GM12878 (cell line): ENCODE measurements around the gene CSNK1A1. TPM values are rescaled to one million over a fixed set of nuclear protein-coding genes. Genes with fewer than 3 reads are reported as not detected.

ENCODE experiments used
- BHLHE40 ChIP-seq, 2 experiments: fragments of 450-650 bp in 1 of 2; IDR thresholded peaks; 2 replicates each; pipeline ENCODE4 v1.6.1; 2011 to 2017; ENCODE audit warnings: low read depth in 2 of 2, borderline replicate concordance in 1 of 2, improper control_type of control experiment in 1 of 2, low read length in 1 of 2, mild to moderate bottlenecking in 1 of 2
- EGR1 ChIP-seq, 2 experiments: IDR thresholded peaks; 1 replicate in 1 of 2; 2 replicates in 1 of 2; pipeline ENCODE4 v1.6.1; 2011 to 2012; ENCODE audit warnings: low read depth in 2 of 2, low read length in 2 of 2, borderline replicate concordance in 1 of 2, mild to moderate bottlenecking in 1 of 2, moderate library complexity in 1 of 2
- POLR2AphosphoS2 ChIP-seq: IDR thresholded peaks from 2 replicates; pipeline ENCODE4 v1.6.1; 2011; ENCODE audit warnings: low read depth, mild to moderate bottlenecking, low read length, improper control_type of control experiment, moderate library complexity
- TCF3 ChIP-seq: IDR thresholded peaks from 2 replicates; pipeline ENCODE4 v1.6.1; 2012; ENCODE audit warnings: low read depth, mild to moderate bottlenecking, low read length, borderline replicate concordance; ENCODE audit not compliant: insufficient read depth
- ZZZ3 ChIP-seq: IDR thresholded peaks from 2 replicates; pipeline ENCODE4 v1.6.1; 2011; ENCODE audit warnings: low read depth; ENCODE audit not compliant: control insufficient read depth, insufficient read length
- polyA plus RNA-seq, 11 experiments: library from polyadenylated mRNA; depleted of rRNA in 4 of 11; unstranded in 6 of 11; stranded (reverse) in 5 of 11; fragments of >200 nt; fragmentation: Nextera tagmentation in 4 of 11; fragmentation: Illumina TruSeq in 1 of 11; extraction: Ambion mirVana in 4 of 11; extraction: Trizol in 1 of 11; gene quantifications; 1 replicate in 1 of 11; 2 replicates in 10 of 11; pipeline versions ENCODE4 v1.2.1 to v1.2.3, GENCODE V29; 2011 to 2016; ENCODE audit warnings: inconsistent platforms in 2 of 11, missing spikeins in 2 of 11, low read depth in 1 of 11
- total RNA-seq, 4 experiments: library from RNA; depleted of rRNA in 3 of 4; stranded (reverse); fragments of >200 nt in 3 of 4; fragmentation: Illumina TruSeq in 1 of 4; extraction: Trizol in 1 of 4; gene quantifications; 2 replicates each; pipeline versions ENCODE4 v1.2.1 to v1.2.3, GENCODE V29; 2013 to 2021
- TF ChIP-seq, protein P1 (sequence below): fragments of 450-650 bp; IDR thresholded peaks from 2 replicates; pipeline ENCODE4 v1.6.1; 2017; ENCODE audit warnings: mild to moderate bottlenecking, low read depth, inconsistent platforms; ENCODE audit not compliant: poor library complexity, severe bottlenecking
- TF ChIP-seq, protein P2 (sequence below): fragments of 450-650 bp; IDR thresholded peaks from 2 replicates; pipeline ENCODE4 v1.6.1; 2017; ENCODE audit warnings: borderline replicate concordance
- TF ChIP-seq, protein P3 (sequence below): fragments of 450-650 bp; conservative IDR thresholded peaks from 2 replicates; pipeline ENCODE4 v1.6.1; 2017; ENCODE audit warnings: mild to moderate bottlenecking, moderate library complexity
- TF ChIP-seq, protein P4 (sequence below): fragments of 450-650 bp; IDR thresholded peaks from 2 replicates; pipeline ENCODE4 v1.6.1; 2016; ENCODE audit warnings: mild to moderate bottlenecking, moderate library complexity, borderline replicate concordance
- TF ChIP-seq, protein P5 (sequence below): IDR thresholded peaks from 2 replicates; pipeline ENCODE4 v1.6.1; 2012; ENCODE audit warnings: low read length, inconsistent platforms

Gene CSNK1A1
- total and polyA plus RNA-seq, 10 of the 15 experiments (the other 5 are each of a cell fraction or from before 2014, with no cell fraction given) = 53.3 to 155 (median 133) TPM

GRCh38 chr5:149551227-149552037, at the start of gene CSNK1A1 (continued):
- TF ChIP-seq, protein P1, sequence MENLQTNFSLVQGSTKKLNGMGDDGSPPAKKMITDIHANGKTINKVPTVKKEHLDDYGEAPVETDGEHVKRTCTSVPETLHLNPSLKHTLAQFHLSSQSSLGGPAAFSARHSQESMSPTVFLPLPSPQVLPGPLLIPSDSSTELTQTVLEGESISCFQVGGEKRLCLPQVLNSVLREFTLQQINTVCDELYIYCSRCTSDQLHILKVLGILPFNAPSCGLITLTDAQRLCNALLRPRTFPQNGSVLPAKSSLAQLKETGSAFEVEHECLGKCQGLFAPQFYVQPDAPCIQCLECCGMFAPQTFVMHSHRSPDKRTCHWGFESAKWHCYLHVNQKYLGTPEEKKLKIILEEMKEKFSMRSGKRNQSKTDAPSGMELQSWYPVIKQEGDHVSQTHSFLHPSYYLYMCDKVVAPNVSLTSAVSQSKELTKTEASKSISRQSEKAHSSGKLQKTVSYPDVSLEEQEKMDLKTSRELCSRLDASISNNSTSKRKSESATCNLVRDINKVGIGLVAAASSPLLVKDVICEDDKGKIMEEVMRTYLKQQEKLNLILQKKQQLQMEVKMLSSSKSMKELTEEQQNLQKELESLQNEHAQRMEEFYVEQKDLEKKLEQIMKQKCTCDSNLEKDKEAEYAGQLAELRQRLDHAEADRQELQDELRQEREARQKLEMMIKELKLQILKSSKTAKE = peak; percentile 62
- TF ChIP-seq EGR1 (IDR thresholded peaks at IDR 0.05; ENCODE audit: borderline replicate concordance in 1 of 2, low read depth in 2 of 2, low read length in 2 of 2) = peak in 1 of 2 experiments; percentile 83; a peak in 1 of 3 replicates
- peak; percentile 42 to 65; a peak in 3 of 4 replicates for TF ChIP-seq BHLHE40 (IDR thresholded peaks at IDR 0.05; ENCODE audit: borderline replicate concordance in 1 of 2, low read depth in 2 of 2, low read length in 1 of 2)
- TF ChIP-seq, protein P2, sequence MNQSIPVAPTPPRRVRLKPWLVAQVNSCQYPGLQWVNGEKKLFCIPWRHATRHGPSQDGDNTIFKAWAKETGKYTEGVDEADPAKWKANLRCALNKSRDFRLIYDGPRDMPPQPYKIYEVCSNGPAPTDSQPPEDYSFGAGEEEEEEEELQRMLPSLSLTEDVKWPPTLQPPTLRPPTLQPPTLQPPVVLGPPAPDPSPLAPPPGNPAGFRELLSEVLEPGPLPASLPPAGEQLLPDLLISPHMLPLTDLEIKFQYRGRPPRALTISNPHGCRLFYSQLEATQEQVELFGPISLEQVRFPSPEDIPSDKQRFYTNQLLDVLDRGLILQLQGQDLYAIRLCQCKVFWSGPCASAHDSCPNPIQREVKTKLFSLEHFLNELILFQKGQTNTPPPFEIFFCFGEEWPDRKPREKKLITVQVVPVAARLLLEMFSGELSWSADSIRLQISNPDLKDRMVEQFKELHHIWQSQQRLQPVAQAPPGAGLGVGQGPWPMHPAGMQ = no peak
- TF ChIP-seq TCF3 = peak; percentile 90
- TF ChIP-seq, protein P3, sequence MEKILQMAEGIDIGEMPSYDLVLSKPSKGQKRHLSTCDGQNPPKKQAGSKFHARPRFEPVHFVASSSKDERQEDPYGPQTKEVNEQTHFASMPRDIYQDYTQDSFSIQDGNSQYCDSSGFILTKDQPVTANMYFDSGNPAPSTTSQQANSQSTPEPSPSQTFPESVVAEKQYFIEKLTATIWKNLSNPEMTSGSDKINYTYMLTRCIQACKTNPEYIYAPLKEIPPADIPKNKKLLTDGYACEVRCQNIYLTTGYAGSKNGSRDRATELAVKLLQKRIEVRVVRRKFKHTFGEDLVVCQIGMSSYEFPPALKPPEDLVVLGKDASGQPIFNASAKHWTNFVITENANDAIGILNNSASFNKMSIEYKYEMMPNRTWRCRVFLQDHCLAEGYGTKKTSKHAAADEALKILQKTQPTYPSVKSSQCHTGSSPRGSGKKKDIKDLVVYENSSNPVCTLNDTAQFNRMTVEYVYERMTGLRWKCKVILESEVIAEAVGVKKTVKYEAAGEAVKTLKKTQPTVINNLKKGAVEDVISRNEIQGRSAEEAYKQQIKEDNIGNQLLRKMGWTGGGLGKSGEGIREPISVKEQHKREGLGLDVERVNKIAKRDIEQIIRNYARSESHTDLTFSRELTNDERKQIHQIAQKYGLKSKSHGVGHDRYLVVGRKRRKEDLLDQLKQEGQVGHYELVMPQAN = peak; percentile 67
- TF ChIP-seq, protein P4, sequence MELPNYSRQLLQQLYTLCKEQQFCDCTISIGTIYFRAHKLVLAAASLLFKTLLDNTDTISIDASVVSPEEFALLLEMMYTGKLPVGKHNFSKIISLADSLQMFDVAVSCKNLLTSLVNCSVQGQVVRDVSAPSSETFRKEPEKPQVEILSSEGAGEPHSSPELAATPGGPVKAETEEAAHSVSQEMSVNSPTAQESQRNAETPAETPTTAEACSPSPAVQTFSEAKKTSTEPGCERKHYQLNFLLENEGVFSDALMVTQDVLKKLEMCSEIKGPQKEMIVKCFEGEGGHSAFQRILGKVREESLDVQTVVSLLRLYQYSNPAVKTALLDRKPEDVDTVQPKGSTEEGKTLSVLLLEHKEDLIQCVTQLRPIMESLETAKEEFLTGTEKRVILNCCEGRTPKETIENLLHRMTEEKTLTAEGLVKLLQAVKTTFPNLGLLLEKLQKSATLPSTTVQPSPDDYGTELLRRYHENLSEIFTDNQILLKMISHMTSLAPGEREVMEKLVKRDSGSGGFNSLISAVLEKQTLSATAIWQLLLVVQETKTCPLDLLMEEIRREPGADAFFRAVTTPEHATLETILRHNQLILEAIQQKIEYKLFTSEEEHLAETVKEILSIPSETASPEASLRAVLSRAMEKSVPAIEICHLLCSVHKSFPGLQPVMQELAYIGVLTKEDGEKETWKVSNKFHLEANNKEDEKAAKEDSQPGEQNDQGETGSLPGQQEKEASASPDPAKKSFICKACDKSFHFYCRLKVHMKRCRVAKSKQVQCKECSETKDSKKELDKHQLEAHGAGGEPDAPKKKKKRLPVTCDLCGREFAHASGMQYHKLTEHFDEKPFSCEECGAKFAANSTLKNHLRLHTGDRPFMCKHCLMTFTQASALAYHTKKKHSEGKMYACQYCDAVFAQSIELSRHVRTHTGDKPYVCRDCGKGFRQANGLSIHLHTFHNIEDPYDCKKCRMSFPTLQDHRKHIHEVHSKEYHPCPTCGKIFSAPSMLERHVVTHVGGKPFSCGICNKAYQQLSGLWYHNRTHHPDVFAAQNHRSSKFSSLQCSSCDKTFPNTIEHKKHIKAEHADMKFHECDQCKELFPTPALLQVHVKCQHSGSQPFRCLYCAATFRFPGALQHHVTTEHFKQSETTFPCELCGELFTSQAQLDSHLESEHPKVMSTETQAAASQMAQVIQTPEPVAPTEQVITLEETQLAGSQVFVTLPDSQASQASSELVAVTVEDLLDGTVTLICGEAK = peak; percentile 92
- peak; percentile 78; the same call in 1 of the 2 replicates for TF ChIP-seq POLR2AphosphoS2
- TF ChIP-seq ZZZ3 = no peak
- TF ChIP-seq, protein P5, sequence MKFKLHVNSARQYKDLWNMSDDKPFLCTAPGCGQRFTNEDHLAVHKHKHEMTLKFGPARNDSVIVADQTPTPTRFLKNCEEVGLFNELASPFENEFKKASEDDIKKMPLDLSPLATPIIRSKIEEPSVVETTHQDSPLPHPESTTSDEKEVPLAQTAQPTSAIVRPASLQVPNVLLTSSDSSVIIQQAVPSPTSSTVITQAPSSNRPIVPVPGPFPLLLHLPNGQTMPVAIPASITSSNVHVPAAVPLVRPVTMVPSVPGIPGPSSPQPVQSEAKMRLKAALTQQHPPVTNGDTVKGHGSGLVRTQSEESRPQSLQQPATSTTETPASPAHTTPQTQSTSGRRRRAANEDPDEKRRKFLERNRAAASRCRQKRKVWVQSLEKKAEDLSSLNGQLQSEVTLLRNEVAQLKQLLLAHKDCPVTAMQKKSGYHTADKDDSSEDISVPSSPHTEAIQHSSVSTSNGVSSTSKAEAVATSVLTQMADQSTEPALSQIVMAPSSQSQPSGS = no peak
